IPS-18a (cell line): ENCODE measurements around the gene ARMC2.
A peak's percentile ranks its signal among the peaks of the same experiment; 100 is the strongest.

Source experiments
- H3K27ac ChIP-seq: one replicate; pipeline ENCODE4 v1.5.1; 2013; ENCODE audit warnings: low read length
- H3K27me3 ChIP-seq: one replicate; pipeline ENCODE4 v1.6.1; 2013; ENCODE audit warnings: mild to moderate bottlenecking, low read length; ENCODE audit not compliant: control insufficient read depth, insufficient read depth
- H3K36me3 ChIP-seq: one replicate; pipeline ENCODE4 v1.6.1; 2013; ENCODE audit warnings: low read depth, low read length; ENCODE audit not compliant: control insufficient read depth
- H3K4me1 ChIP-seq: one replicate; pipeline ENCODE4 v1.6.1; 2013; ENCODE audit warnings: low read depth, low read length; ENCODE audit not compliant: control insufficient read depth
- H3K4me3 ChIP-seq: one replicate; pipeline ENCODE4 v1.5.1; 2013; ENCODE audit warnings: low read length
- H3K9ac ChIP-seq: one replicate; pipeline ENCODE4 v1.6.1; 2013; ENCODE audit warnings: mild to moderate bottlenecking, low read length, moderate library complexity
- H3K9me3 ChIP-seq: one replicate; pipeline ENCODE4 v1.6.1; 2013; ENCODE audit warnings: low read depth, low read length; ENCODE audit not compliant: control insufficient read depth

The ARMC2 gene

GRCh38 chr6:108848116-108848868 is at the start of gene ARMC2:
TSS of gene ARMC2 (plus strand) at chr6:108848422. CDS start at chr6:108854268, 5,846 bp downstream.
- H3K4me1 ChIP-seq, result no peaks in the 10 kb centered on the region
- no peak within 1 kb of the TSS for H3K27ac ChIP-seq
- peak within 1 kb of the TSS; percentile 57 for H3K9ac ChIP-seq
- H3K27me3 ChIP-seq, result no peaks in the 10 kb centered on the region
- no peaks in the 10 kb centered on the region for H3K9me3 ChIP-seq
- peak within 1 kb of the TSS; percentile 75 for H3K4me3 ChIP-seq
- no peaks in the 10 kb centered on the region for H3K36me3 ChIP-seq

GRCh38 chr6:108798670-108799353 is 49.4 kb upstream of the ARMC2 start:
- Histone ChIP-seq H3K36me3 (no peaks in the 10 kb centered on the region), H3K9ac (no peak overlapping the region), H3K4me3 (no peak overlapping the region), H3K4me1 (no peaks in the 10 kb centered on the region), H3K27ac (no peak overlapping the region), H3K27me3 (no peaks in the 10 kb centered on the region), H3K9me3 (no peaks in the 10 kb centered on the region)

GRCh38 chr6:108799354-108799717 is 48.9 kb upstream of the ARMC2 start:
- Histone ChIP-seq H3K4me3 (no peak overlapping the region), H3K27ac (no peak overlapping the region), H3K9me3 (no peaks in the 10 kb centered on the region), H3K27me3 (no peaks in the 10 kb centered on the region), H3K36me3 (no peaks in the 10 kb centered on the region), H3K4me1 (no peaks in the 10 kb centered on the region), H3K9ac (no peak overlapping the region)

- Histone ChIP-seq H3K9ac (no peak overlapping the region), H3K9me3 (no peaks in the 10 kb centered on the region), H3K27ac (no peak overlapping the region), H3K27me3 (no peaks in the 10 kb centered on the region), H3K4me1 (no peaks in the 10 kb centered on the region), H3K36me3 (no peaks in the 10 kb centered on the region), H3K4me3 (no peak overlapping the region)
Measured at GRCh38 chr6:108799791-108800190, 48.4 kb upstream of the ARMC2 start.

GRCh38 chr6:108800427-108800864 is 47.8 kb upstream of the ARMC2 start:
- H3K9me3 ChIP-seq, result no peaks in the 10 kb centered on the region
- no peaks in the 10 kb centered on the region for H3K4me1 ChIP-seq
- H3K36me3 ChIP-seq, result no peaks in the 10 kb centered on the region
- no peak overlapping the region for H3K4me3 ChIP-seq
- no peak overlapping the region for H3K9ac ChIP-seq
- H3K27ac ChIP-seq, result no peak overlapping the region
- H3K27me3 ChIP-seq, result no peaks in the 10 kb centered on the region

GRCh38 chr6:108801366-108801765 is 46.9 kb upstream of the ARMC2 start:
- Histone ChIP-seq H3K27ac (no peak overlapping the region), H3K4me3 (no peak overlapping the region), H3K9me3 (no peaks in the 10 kb centered on the region), H3K9ac (no peak overlapping the region), H3K36me3 (no peaks in the 10 kb centered on the region), H3K27me3 (no peaks in the 10 kb centered on the region), H3K4me1 (no peaks in the 10 kb centered on the region)

- H3K27ac ChIP-seq, result no peak overlapping the region
- H3K4me1 ChIP-seq, result no peaks in the 10 kb centered on the region
- H3K4me3 ChIP-seq, result no peak overlapping the region
- H3K27me3 ChIP-seq, result no peaks in the 10 kb centered on the region
- no peak overlapping the region for H3K9ac ChIP-seq
- no peaks in the 10 kb centered on the region for H3K9me3 ChIP-seq
- no peaks in the 10 kb centered on the region for H3K36me3 ChIP-seq
Measured at GRCh38 chr6:108803982-108804490, 44.2 kb upstream of the ARMC2 start.

GRCh38 chr6:108804956-108805355 is 43.3 kb upstream of the ARMC2 start:
- H3K9ac ChIP-seq, result no peak overlapping the region
- no peaks in the 10 kb centered on the region for H3K27me3 ChIP-seq
- no peaks in the 10 kb centered on the region for H3K4me1 ChIP-seq
- H3K4me3 ChIP-seq, result no peak overlapping the region
- no peak overlapping the region for H3K27ac ChIP-seq
- H3K36me3 ChIP-seq, result no peaks in the 10 kb centered on the region
- no peaks in the 10 kb centered on the region for H3K9me3 ChIP-seq

- no peak overlapping the region for H3K4me3 ChIP-seq
- H3K4me1 ChIP-seq, result no peaks in the 10 kb centered on the region
- H3K9me3 ChIP-seq, result no peaks in the 10 kb centered on the region
- no peak overlapping the region for H3K27ac ChIP-seq
- H3K27me3 ChIP-seq, result no peaks in the 10 kb centered on the region
- H3K36me3 ChIP-seq, result no peaks in the 10 kb centered on the region
- no peak overlapping the region for H3K9ac ChIP-seq
Measured at GRCh38 chr6:108805611-108806167, 42.5 kb upstream of the ARMC2 start.

GRCh38 chr6:108806171-108806570 is 42.1 kb upstream of the ARMC2 start:
- Histone ChIP-seq H3K4me3 (no peak overlapping the region), H3K9ac (no peak overlapping the region), H3K4me1 (no peaks in the 10 kb centered on the region), H3K27ac (no peak overlapping the region), H3K36me3 (no peaks in the 10 kb centered on the region), H3K9me3 (no peaks in the 10 kb centered on the region), H3K27me3 (no peaks in the 10 kb centered on the region)

GRCh38 chr6:108806665-108807064 is 41.6 kb upstream of the ARMC2 start:
- Histone ChIP-seq H3K27me3 (no peaks in the 10 kb centered on the region), H3K4me1 (no peaks in the 10 kb centered on the region), H3K36me3 (no peaks in the 10 kb centered on the region), H3K4me3 (no peak overlapping the region), H3K9ac (no peak overlapping the region), H3K27ac (no peak overlapping the region), H3K9me3 (no peaks in the 10 kb centered on the region)
